Astrocyte of the spinal cord (primary cell): ENCODE measurements around the gene PRSS12.

Experiments
- DNase-seq: peaks from one replicate; pipeline ENCODE4 v3.0.0; 2011; ENCODE audit warnings: low read depth, low spot score
- H3K4me3 ChIP-seq: 2 replicates; pipeline ENCODE4 v1.5.1; 2011; ENCODE audit warnings: low read depth, mild to moderate bottlenecking, low read length, moderate library complexity
- in situ Hi-C: cut with HindIII; loops from 2 replicates; pipeline ENCODE4 v1.10.0; 2017; ENCODE audit warnings: low sequenced_read_pairs
- TF ChIP-seq, protein P1 (sequence below): IDR thresholded peaks from 2 replicates; pipeline ENCODE4 v1.5.1; 2012; ENCODE audit warnings: low read depth, mild to moderate bottlenecking, low read length, inconsistent platforms

The PRSS12 gene

DNA sequence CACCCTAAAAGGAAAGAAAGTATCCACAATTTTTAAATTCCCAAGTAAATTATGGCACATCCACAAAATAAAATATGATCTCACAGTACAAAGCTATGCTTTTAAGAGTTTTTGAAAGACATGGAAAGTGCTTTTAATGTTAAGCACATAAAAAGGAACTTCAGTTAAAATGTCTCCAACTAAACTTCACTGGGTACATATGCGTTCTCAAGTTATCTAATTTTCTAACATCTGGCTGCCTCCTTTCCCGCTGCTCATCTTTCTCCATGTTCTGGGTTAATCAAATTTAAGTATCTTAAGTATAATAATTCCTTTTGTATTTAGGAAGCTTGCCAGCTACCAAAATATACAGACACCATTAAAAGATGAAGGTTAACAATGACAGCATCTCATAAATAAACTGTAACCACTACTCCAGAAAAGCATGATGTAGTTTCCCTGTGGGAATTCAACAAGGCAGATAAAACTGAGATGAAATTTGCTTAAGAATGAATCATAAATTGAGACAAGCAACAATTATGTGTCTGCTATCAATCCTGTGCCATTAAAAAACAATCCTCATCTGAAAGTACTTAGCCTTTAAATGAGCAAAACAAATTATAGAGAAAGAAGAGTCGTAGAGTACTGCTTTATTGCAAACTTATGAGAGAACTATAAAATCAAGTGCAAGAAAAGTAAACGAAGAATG lies 25.1 kb downstream of the PRSS12 start:
- DNase-seq = no peak
- no peak overlapping the region for H3K4me3 ChIP-seq
- in situ Hi-C loops = no loop called here
- TF ChIP-seq, protein P1, sequence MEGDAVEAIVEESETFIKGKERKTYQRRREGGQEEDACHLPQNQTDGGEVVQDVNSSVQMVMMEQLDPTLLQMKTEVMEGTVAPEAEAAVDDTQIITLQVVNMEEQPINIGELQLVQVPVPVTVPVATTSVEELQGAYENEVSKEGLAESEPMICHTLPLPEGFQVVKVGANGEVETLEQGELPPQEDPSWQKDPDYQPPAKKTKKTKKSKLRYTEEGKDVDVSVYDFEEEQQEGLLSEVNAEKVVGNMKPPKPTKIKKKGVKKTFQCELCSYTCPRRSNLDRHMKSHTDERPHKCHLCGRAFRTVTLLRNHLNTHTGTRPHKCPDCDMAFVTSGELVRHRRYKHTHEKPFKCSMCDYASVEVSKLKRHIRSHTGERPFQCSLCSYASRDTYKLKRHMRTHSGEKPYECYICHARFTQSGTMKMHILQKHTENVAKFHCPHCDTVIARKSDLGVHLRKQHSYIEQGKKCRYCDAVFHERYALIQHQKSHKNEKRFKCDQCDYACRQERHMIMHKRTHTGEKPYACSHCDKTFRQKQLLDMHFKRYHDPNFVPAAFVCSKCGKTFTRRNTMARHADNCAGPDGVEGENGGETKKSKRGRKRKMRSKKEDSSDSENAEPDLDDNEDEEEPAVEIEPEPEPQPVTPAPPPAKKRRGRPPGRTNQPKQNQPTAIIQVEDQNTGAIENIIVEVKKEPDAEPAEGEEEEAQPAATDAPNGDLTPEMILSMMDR = no peak

DNA sequence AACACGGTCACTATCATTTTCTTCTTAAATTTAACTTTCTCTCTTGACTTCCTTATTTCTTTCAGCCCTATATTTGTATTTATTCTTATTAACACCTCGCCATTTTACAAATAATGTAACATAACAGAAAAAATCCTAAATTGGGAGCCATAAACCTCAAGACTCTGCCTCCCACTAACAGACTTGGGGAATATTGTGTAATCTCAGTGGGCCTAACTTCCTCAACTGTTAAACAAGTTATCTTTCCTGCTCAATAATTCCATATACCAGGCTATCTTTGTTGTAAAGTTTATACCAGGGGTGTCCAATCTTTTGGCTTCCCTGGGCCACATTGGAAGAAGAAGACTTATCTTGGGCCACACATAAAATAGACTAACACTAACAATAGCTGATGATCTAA lies 26.2 kb downstream of the PRSS12 start:
- TF ChIP-seq, protein P1 = no peak
- in situ Hi-C loops = no loop called here
- DNase-seq = no peak
- H3K4me3 ChIP-seq = no peak overlapping the region

DNA sequence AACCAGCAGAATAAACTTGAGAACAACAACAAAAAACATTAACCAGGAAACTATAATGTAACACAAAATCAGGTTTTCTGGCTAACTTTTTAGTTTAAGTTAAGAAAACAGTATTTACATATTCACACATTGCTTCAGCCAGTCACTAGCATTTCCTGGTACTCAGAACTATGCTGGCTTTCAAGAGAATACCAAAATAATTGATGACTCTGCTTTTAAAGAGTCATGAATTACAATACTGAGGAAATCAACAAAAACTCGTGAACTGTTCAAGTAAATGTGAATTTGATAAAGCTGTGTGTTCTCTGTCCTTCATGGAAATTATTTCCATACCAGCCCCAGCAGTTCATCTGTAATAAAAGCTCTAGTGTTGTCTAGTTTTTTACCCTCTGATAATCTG lies 27.4 kb downstream of the PRSS12 start:
- in situ Hi-C loops = no loop called here
- DNase-seq = no peak

GRCh38 chr4:118322831-118323502 lies 29.8 kb downstream of the PRSS12 start:
- no peak overlapping the region for H3K4me3 ChIP-seq
- DNase-seq = no peak
- TF ChIP-seq, protein P1 = no peak
- in situ Hi-C loops = no loop called here

More for the DNA sequence above, 27.4 kb downstream of the PRSS12 start:
- H3K4me3 ChIP-seq = no peak overlapping the region
- TF ChIP-seq, protein P1 = no peak

DNA sequence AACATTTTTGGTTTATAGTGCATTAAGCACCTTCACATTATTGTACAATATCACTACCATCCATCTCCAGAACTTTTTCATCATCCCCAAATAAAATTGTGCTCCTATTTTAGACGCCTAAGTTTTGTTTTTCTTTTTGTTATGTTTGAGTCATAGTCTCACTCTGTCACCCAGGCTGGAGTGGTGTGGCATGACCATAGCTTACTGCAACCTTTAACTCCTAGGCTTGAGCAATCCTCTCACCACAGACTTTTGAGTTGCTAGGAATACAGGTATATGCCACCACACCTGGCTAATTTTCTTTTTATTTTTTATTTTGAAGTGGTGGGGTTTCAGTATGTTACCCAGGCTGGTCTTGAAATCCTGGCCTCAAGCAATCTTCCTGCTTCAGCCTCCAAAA lies 33.9 kb downstream of the PRSS12 start:
- TF ChIP-seq, protein P1 = no peak
- no peak overlapping the region for H3K4me3 ChIP-seq
- in situ Hi-C loops = no loop called here
- DNase-seq = no peak

DNA sequence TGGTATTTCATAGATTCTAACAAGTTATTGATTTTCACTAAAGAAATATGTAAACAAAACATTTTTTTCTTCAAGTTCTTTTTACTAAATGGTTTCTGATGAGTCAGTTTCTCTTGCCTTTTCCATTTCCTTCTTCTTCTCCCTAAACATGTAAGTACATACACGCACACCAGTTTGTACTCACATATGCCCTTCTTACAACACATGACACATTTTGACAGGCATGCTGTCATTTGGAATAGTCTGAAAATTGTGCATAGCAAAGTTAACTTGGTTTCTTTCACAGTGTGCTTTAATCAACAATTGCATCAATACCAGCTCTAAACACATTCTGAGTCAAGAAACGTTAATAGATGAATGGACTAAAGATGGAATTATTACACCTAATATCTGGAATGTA lies 35.1 kb downstream of the PRSS12 start:
- TF ChIP-seq, protein P1 = no peak
- in situ Hi-C loops = no loop called here
- DNase-seq = no peak

More for the DNA sequence above, 35.1 kb downstream of the PRSS12 start:
- H3K4me3 ChIP-seq = no peak overlapping the region
